GM06990 (cell line): Measurements from ENCODE around the gene DNAJC17.

Experiments
- DNase-seq: peaks from one replicate; pipeline ENCODE4 v3.0.0-alpha.2; 2011; ENCODE audit not compliant: insufficient read length; ENCODE audit errors: extremely low read depth
- H3K27me3 ChIP-seq: replicated peaks from 2 replicates; pipeline ENCODE4 v1.6.0; 2011; ENCODE audit warnings: low read length; ENCODE audit not compliant: control insufficient read depth, insufficient read depth
- H3K36me3 ChIP-seq: 2 replicates; pipeline ENCODE4 v1.5.1; 2011; ENCODE audit warnings: low read length; ENCODE audit not compliant: control insufficient read depth, insufficient read depth
- H3K4me3 ChIP-seq: replicated peaks from 2 replicates; pipeline ENCODE4 v1.5.1; 2011; ENCODE audit warnings: low read depth, mild to moderate bottlenecking, control low read depth, low read length
- TF ChIP-seq, protein P1 (sequence below): IDR thresholded peaks from 2 replicates; pipeline ENCODE4 v1.5.1; 2011; ENCODE audit warnings: low read length, control low read depth, mild to moderate bottlenecking, inconsistent platforms; ENCODE audit not compliant: insufficient read depth, poor library complexity, severe bottlenecking

Gene DNAJC17

GRCh38 chr15:40793216-40793989, 13.9 kb downstream of the DNAJC17 start:
- TF ChIP-seq, protein P1, sequence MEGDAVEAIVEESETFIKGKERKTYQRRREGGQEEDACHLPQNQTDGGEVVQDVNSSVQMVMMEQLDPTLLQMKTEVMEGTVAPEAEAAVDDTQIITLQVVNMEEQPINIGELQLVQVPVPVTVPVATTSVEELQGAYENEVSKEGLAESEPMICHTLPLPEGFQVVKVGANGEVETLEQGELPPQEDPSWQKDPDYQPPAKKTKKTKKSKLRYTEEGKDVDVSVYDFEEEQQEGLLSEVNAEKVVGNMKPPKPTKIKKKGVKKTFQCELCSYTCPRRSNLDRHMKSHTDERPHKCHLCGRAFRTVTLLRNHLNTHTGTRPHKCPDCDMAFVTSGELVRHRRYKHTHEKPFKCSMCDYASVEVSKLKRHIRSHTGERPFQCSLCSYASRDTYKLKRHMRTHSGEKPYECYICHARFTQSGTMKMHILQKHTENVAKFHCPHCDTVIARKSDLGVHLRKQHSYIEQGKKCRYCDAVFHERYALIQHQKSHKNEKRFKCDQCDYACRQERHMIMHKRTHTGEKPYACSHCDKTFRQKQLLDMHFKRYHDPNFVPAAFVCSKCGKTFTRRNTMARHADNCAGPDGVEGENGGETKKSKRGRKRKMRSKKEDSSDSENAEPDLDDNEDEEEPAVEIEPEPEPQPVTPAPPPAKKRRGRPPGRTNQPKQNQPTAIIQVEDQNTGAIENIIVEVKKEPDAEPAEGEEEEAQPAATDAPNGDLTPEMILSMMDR = no peak
- DNase-seq = no peak
- peaks cover 1% of the 10 kb centered on the region; the same call in 1 of the 2 replicates for H3K36me3 ChIP-seq
- no peak overlapping the region for H3K4me3 ChIP-seq
- H3K27me3 ChIP-seq = no peaks in the 10 kb centered on the region

DNA sequence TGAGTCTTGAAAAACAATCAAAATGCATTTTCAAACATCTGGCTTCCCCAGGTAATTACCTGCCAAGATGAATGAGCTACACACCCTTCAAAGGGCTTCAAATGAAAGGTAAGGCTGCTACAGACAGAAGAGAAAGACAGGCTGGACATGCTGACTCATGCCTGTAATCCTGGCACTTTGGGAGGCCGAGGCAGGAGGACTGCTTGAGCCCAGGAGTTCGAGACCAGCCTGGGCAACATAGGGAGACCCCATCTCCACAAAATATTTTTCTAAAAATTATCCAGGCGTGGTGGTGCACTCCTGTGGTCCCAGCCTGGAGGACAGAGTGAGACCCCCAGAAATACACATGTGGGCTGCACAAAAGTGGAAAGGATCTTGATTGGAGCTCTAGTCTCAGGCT, 14.9 kb downstream of the DNAJC17 start:
- DNase-seq = no peak
- no peaks in the 10 kb centered on the region for H3K27me3 ChIP-seq
- no peak overlapping the region for H3K4me3 ChIP-seq
- H3K36me3 ChIP-seq = peaks cover 1% of the 10 kb centered on the region; the same call in 1 of the 2 replicates
- TF ChIP-seq, protein P1 = no peak

DNA sequence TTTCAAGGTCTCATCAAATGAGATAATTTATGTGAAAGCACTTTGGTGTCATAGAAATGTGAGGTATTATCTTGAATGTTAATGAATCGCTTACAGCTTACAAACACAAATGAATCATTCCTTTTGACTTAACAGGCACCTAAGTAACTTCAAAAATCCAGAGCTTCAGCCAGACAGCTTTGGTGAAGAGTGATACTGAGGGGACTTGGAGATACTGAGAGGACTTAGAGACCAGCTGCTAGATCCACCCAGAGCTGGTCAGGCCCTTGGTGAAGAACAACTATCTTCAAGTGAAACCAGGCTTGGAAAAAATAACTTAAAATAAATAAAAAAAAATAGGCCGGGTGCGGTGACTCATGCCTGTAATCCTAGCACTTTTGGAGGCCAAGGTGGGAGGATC, 16.6 kb downstream of the DNAJC17 start:
- no peak for DNase-seq
- TF ChIP-seq, protein P1 = no peak

GRCh38 chr15:40789999-40790398, 17.3 kb downstream of the DNAJC17 start:
- DNase-seq = no peak
- Histone ChIP-seq H3K4me3 (no peak overlapping the region), H3K36me3 (peaks cover 1% of the 10 kb centered on the region; the same call in 1 of the 2 replicates), H3K27me3 (no peaks in the 10 kb centered on the region)
- TF ChIP-seq, protein P1 = no peak

More for the DNA sequence above, 16.6 kb downstream of the DNAJC17 start:
- Histone ChIP-seq H3K27me3 (no peaks in the 10 kb centered on the region), H3K36me3 (peaks cover 1% of the 10 kb centered on the region; the same call in 1 of the 2 replicates), H3K4me3 (no peak overlapping the region)

DNA sequence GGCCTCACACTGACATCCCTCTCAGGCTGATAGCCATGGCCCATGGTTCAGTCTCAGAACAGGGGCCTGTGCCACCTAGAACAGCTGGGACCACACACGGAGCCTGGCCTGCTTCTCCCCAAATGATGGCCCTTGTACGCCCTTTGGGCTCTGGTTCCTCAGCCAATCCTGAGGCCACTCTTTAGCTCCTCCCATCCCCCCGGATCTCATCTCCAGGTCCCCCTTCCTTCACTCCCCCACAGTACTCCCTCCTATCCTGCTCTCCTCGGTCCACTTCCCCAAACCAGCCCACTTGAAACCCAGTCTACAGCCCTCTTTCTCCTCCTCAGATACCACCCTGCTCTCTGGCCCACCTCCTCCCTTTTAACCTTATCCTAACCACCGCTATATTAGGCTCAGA, 18.2 kb downstream of the DNAJC17 start:
- Histone ChIP-seq H3K27me3 (no peaks in the 10 kb centered on the region), H3K36me3 (peaks cover 1% of the 10 kb centered on the region; the same call in 1 of the 2 replicates), H3K4me3 (no peak overlapping the region)
- DNase-seq = no peak
- TF ChIP-seq, protein P1 = no peak
